SJCRH30 (cell line): ENCODE results near the gene ALG14. TPM values are rescaled to one million over a fixed set of nuclear protein-coding genes. Genes with fewer than 3 reads are reported as not detected.

Experiments
- DNase-seq, 2 experiments: peaks; one replicate each; pipeline ENCODE4 v3.0.0-alpha.2; 2015 to 2020
- H3K27ac ChIP-seq: fragments of 250-450 bp; sonication (Bioruptor Pico); 2 replicates; pipeline ENCODE4 v1.5.1; 2020; ENCODE audit warnings: mild to moderate bottlenecking, moderate library complexity
- H3K27me3 ChIP-seq: fragments of 250-450 bp; sonication (Bioruptor Pico); 2 replicates; pipeline ENCODE4 v1.5.1; 2020; ENCODE audit warnings: mild to moderate bottlenecking, moderate library complexity
- H3K36me3 ChIP-seq: fragments of 250-450 bp; sonication (Bioruptor Pico); 2 replicates; pipeline ENCODE4 v1.5.1; 2020; ENCODE audit warnings: mild to moderate bottlenecking, moderate library complexity
- H3K4me1 ChIP-seq: fragments of 250-450 bp; sonication (Bioruptor Pico); 2 replicates; pipeline ENCODE4 v1.5.1; 2020; ENCODE audit warnings: mild to moderate bottlenecking, moderate library complexity
- H3K4me3 ChIP-seq: fragments of 250-450 bp; sonication (Bioruptor Pico); 2 replicates; pipeline ENCODE4 v1.5.1; 2020; ENCODE audit warnings: mild to moderate bottlenecking, moderate library complexity
- H3K9me3 ChIP-seq: fragments of 250-450 bp; sonication (Bioruptor Pico); replicated peaks from 2 replicates; pipeline ENCODE4 v1.5.1; 2020; ENCODE audit warnings: mild to moderate bottlenecking, moderate library complexity
- total RNA-seq: library from RNA; depleted of rRNA; stranded (reverse); fragments of >200 nt; shearing (Covaris generic); gene quantifications from 2 replicates; pipeline ENCODE4 v1.2.3, GENCODE V29; 2014; rRNA removed

Gene ALG14
- total RNA-seq, 1 experiment from 2014 or later, result 5.5 TPM

- Histone ChIP-seq H3K9me3 (no peaks in the 10 kb centered on the region), H3K4me1 (peaks cover 11% of the 10 kb centered on the region), H3K4me3 (peak overlapping the region; percentile 92), H3K27ac (peak overlapping the region; percentile 98), H3K27me3 (no peaks in the 10 kb centered on the region), H3K36me3 (peaks cover 18% of the 10 kb centered on the region)
- DNase-seq, result peak; percentile 69 to 77
These were observed 145.2 kb downstream of the ALG14 start for GRCh38 chr1:94927405-94928175.

DNA sequence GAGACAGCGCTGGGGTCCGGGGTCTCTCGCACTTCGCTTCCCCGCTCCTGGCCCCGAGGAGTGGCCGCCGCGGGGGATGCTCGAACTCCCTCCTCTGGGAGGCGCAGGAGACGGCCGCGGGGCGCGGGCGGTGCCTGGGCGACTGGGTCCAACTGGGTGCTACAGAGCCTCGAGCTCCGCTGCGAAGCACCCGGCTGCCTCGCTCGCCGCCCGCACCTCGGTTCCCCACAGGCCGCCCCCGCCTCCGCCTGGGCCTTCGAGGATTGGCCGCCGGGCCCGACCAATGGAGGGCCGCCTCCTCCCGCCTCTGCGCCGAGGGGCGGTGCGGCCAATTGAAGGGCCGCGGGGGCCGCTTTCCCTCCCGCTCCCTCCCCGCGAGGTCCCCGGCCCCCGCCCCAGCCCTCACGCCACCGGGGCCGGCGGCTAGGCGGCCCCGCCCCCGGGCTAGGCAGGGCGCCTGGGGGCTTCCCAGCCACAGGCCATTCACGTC is 145.8 kb downstream of the ALG14 start, which contains the start of gene CNN3:
Gene CNN3 (minus strand): TSS at position 196 of the 490 bp plus-strand sequence. CDS start 216 bp downstream, outside the sequence.
- H3K27ac ChIP-seq, result peak within 1 kb of the TSS; percentile 98
- peak within 1 kb of the TSS; percentile 92 for H3K4me3 ChIP-seq
- H3K4me1 ChIP-seq, result peaks cover 11% of the 10 kb centered on the region
- H3K27me3 ChIP-seq, result no peaks in the 10 kb centered on the region
- peaks cover 24% of the 10 kb centered on the region for H3K36me3 ChIP-seq
- DNase-seq, result peak; percentile 94
- no peaks in the 10 kb centered on the region for H3K9me3 ChIP-seq

DNA sequence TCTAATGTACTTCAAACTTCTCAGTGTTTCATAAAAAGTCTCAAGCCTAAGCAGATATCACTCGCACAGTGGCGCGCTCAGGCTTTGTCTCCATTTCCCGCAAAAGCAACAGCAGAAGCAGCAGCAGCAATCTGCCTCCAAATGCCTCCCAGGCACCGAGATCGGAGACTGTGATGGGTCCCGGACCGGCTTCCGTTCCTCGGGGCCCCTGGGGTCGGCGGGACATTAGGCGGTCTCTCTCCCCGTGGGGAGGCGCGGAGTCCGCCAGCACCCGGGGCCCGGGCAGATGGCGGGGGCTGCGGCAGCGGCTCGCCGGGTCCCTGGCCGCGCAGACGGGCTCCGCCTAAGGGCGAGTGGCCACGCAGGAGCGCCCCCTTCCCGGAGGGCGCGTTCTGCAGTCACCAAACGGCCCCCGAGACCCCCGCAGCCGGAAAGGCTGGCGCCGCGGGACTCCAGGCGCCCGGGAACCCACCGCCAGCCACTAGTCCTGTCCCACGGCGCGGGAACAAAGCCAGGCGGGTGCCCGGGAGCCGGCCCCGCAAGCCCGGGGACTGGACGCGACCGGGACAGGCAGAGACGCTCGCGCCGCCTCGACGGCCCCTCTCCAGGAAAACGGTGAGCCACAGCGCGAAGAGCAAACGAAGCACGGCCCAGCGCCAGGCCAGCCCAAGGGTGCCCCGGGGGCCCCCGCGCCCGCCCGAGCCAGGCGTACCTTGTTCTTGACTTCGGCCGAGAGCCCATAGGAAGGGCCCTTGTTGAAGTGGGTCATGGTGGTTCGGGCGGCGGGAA is 146.4 kb downstream of the ALG14 start:
- Histone ChIP-seq H3K9me3 (no peaks in the 10 kb centered on the region), H3K4me1 (peaks cover 11% of the 10 kb centered on the region), H3K4me3 (peak overlapping the region; percentile 92), H3K27me3 (no peaks in the 10 kb centered on the region), H3K36me3 (peaks cover 31% of the 10 kb centered on the region), H3K27ac (peak overlapping the region; percentile 98)
- peak; percentile 64 to 74 for DNase-seq

DNA sequence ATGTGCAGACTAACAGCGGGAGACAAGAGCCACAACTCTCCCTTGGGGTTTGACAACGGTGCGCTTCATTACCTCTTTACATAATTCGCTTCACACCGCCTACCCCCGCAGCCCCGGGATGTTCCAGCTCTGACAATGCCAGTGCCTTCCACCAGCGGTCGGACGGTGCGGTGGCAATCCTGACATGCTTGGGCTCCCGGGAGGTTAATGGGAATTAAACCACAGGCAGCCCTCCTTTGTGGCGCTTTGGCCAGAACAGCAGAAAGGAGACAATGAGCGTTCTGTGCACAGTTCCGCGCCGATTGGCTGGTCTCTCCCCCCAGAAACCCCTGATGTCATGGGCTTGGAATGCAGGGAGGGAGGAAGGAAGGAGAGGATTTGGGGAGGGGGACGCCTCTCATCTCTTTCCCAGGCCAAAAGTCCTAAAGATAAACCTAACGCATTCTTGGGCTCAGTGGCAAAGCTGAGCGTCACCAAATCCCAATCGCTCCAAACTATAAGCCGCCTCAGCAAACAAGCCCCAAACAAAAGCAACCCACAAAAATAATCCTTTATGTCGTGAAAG is 147.1 kb downstream of the ALG14 start:
- peak overlapping the region; percentile 92 for H3K4me3 ChIP-seq
- H3K9me3 ChIP-seq, result no peaks in the 10 kb centered on the region
- no peaks in the 10 kb centered on the region for H3K27me3 ChIP-seq
- H3K27ac ChIP-seq, result peak overlapping the region; percentile 98
- H3K36me3 ChIP-seq, result peaks cover 35% of the 10 kb centered on the region
- peaks cover 11% of the 10 kb centered on the region for H3K4me1 ChIP-seq
- peak; percentile 98 to 99 for DNase-seq

GRCh38 chr1:94925004-94925403 is 147.7 kb downstream of the ALG14 start:
- Histone ChIP-seq H3K4me1 (peaks cover 11% of the 10 kb centered on the region), H3K9me3 (no peaks in the 10 kb centered on the region), H3K27me3 (no peaks in the 10 kb centered on the region), H3K36me3 (peaks cover 41% of the 10 kb centered on the region), H3K4me3 (peak overlapping the region; percentile 92), H3K27ac (peak overlapping the region; percentile 98)
- DNase-seq, result peak in 1 of 2 experiments; percentile 43

Other genes with a start within 250 kb of the ALG14 start
- gene CNN3, start 145.8 kb downstream of the ALG14 start, total RNA-seq, result 380 and 387 TPM in 2 replicates
- 45.9 and 46.5 TPM in 2 replicates for gene TLCD4, start 44.4 kb upstream of the ALG14 start, total RNA-seq
- 25.8 and 29.1 TPM in 2 replicates for gene RWDD3, start 161.3 kb upstream of the ALG14 start, total RNA-seq